GM13977 (cell line): Measurements from ENCODE around the gene SHE.

Source experiments
- DNase-seq: peaks from one replicate; pipeline ENCODE4 v3.0.0; 2012; ENCODE audit warnings: low spot score
- CTCF ChIP-seq: IDR thresholded peaks from 2 replicates; pipeline ENCODE4 v1.5.1; 2012; ENCODE audit warnings: mild to moderate bottlenecking, control low read depth; ENCODE audit not compliant: insufficient read depth; ENCODE audit errors: extremely low read depth, missing control alignments
- in situ Hi-C: fragments of 300-500 bp; cut with MboI; formaldehyde crosslinking; loops from one replicate; pipeline ENCODE4 v1.12.0; 2022; ENCODE audit warnings: low sequenced_read_pairs, low pct_unique_long_range_greater_than_20kb, mixed read lengths, inconsistent platforms; ENCODE audit not compliant: unreplicated experiment

Gene SHE

DNA sequence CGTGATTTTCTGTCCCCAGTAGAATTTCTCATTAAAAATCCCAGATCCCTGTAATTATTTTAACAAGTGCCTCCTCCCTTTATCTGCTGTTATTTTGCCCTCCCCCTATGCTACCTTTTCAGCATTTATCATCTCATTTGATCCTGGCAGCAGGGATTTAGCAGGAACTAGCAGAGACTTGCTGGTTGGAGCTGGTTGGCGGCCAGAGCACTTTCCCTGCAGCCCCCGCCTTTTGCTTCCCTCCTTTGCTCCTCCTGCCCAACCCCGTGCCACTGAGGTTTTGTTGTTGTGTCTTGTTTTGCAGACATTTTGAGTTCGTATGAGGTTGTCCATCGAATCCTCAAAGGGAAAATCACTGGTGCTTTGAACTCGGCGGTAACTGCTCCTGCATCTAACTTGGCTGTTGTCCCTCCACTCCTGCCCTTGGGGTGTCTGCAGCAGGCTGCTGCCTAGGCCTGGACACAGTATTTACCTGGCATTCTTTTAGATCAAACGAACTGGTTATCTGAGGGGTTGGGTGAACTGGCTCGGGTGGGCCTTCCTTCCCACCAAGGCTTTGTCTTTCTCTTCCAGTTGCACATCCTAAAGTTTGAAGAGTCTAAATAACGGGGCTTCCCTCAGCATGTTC is 45.0 kb upstream of the SHE start:
- no peak for TF ChIP-seq CTCF
- DNase-seq: no peak
- in situ Hi-C loops: no loop called here

DNA sequence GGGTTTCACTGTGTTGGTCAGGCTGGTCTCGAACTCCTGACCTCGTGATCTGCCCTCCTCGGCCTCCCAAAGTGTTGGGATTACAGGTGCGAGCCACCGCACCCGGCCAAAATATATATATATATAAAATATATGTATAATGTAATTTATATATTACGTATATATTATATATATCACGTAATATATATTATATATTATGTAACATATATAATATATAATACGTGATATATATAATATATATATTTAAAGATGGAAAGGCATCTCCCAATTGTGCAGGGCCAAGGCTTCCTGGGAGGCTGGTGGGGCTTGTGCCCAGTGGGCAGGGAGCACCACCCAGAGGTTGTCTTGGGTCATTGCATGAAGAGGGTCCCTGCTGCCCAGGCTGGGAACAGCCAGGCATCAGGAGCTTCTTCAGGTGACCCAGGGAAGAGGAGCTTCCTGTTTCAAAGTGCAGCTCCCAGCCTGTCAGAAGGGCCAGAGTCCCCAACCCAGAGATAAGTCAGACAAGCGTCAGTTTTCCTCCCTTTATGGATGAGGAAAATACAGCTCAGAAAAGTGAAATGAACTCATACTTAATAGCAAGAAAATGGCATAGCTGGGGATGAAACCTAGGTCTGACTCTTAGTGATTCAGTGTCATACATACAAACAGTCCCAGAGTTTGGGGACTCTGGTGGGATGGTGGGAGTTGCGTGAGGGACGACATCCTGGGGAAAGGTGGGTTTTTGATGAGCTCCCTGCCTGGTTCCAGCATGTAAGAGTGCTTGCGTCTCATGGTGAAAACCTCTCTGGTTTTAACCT is 44.3 kb upstream of the SHE start:
- peak; percentile 89 for TF ChIP-seq CTCF
- DNase-seq: peak; percentile 83
- in situ Hi-C loops: no loop called here

DNA sequence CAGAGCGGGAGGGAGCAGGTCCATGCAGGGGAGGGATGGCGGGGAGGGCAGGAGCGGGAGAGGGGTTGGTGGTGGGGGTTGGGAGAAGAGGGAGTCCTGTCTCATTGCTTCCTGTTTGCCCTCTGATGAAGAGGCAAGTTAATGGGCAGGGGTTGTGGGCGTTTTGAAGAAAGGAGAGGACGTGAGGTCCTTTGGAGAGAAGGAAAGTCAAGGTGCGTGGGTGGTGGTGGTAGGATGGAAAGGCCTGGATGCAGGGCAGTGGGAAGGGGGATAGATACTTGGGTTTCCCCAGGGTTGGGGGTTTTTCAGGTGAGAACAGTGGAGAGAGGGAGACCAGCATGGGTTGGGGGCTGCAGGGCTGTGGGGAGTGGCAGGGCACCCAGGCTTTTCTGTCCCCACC is 39.0 kb upstream of the SHE start:
- no peak for DNase-seq
- no peak for TF ChIP-seq CTCF
- in situ Hi-C loops: no loop called here

GRCh38 chr1:154539486-154540483 is 37.6 kb upstream of the SHE start:
- TF ChIP-seq CTCF: no peak
- in situ Hi-C loops: no loop called here
- no peak for DNase-seq

DNA sequence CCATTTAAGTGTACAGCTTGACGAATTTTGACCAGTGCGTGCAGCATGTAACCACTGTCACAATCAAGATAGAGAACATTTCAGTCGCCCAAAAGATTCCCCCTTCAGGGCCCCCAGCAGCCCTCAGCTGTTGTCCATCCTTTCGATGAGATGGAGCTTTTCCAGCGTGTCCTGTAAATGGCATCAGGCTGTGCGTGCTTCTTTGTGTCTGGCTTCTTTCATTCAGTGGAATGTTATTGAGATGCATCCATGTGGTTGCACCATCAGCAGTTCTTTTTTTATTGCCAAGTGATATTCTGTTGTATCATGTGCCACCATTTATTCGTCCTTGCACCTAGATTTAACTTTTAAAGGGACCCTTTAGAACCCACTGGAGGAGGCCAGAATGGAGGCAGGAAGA is 34.4 kb upstream of the SHE start:
- in situ Hi-C loops: no loop called here
- no peak for TF ChIP-seq CTCF

More for the DNA sequence above, 34.4 kb upstream of the SHE start:
- DNase-seq: no peak
